Activated CD4-positive, alpha-beta T cell treated with anti-CD3 and anti-CD28 coated beads, Interleukin-2, amount 10 ng/mL, durations not matched to agents 24 days and 14 days (primary cell): ENCODE measurements around the gene CUX1. TPM values are rescaled to one million over a fixed set of nuclear protein-coding genes. Genes with fewer than 3 reads are reported as not detected.
"Not testable (repeated sequence)": the region's sequence is repeated elsewhere in the genome, so short reads cannot be mapped to it uniquely, and the experiment has no call there.

Experiments
- DNase-seq: peaks from one replicate; pipeline ENCODE4 v3.0.0; 2022
- H3K27ac Mint-ChIP-seq: one replicate; pipeline ENCODE4 v1.8.0; 2022; ENCODE audit warnings: mild to moderate bottlenecking, mixed read lengths
- H3K27me3 Mint-ChIP-seq: one replicate; pipeline ENCODE4 v1.8.0; 2022; ENCODE audit warnings: mixed read lengths
- H3K36me3 Mint-ChIP-seq: one replicate; pipeline ENCODE4 v1.8.0; 2022; ENCODE audit warnings: low read depth, mild to moderate bottlenecking, mixed read lengths
- H3K4me1 Mint-ChIP-seq: one replicate; pipeline ENCODE4 v1.8.0; 2021; ENCODE audit warnings: mixed read lengths
- H3K4me3 Mint-ChIP-seq: one replicate; pipeline ENCODE4 v1.8.0; 2022; ENCODE audit warnings: mild to moderate bottlenecking, moderate library complexity, mixed read lengths
- H3K9me3 Mint-ChIP-seq: one replicate; pipeline ENCODE4 v1.8.0; 2021; ENCODE audit warnings: mixed read lengths
- intact Hi-C: fragments of 100-400 bp; cut with micrococcal nuclease; formaldehyde crosslinking; loops from one replicate; pipeline ENCODE4 v1.15.1; 2023
- total RNA-seq: library from RNA; stranded (reverse); gene quantifications from 2 replicates; pipeline ENCODE4 v1.2.3, GENCODE V29; 2022

Gene CUX1
- total RNA-seq, 1 donor from 2014 or later, result 31.5 TPM

GRCh38 chr7:102169651-102170392 lies 352.4 kb downstream of the CUX1 start:
- intact Hi-C loops, result no loop called here
- Mint-ChIP-seq H3K4me3 (no peak overlapping the region), H3K27ac (no peak overlapping the region), H3K9me3 (no peaks in the 10 kb centered on the region), H3K4me1 (no peaks in the 10 kb centered on the region), H3K27me3 (no peaks in the 10 kb centered on the region), H3K36me3 (no peaks in the 10 kb centered on the region)
- no peak for DNase-seq

- intact Hi-C loops, result no loop called here
- no peak overlapping the region for H3K4me3 Mint-ChIP-seq
- no peaks in the 10 kb centered on the region for H3K27me3 Mint-ChIP-seq
- DNase-seq, result no peak
- H3K36me3 Mint-ChIP-seq, result no peaks in the 10 kb centered on the region
- no peaks in the 10 kb centered on the region for H3K9me3 Mint-ChIP-seq
- no peaks in the 10 kb centered on the region for H3K4me1 Mint-ChIP-seq
- H3K27ac Mint-ChIP-seq, result no peak overlapping the region
These were observed 353.1 kb downstream of the CUX1 start for GRCh38 chr7:102170393-102170970.

- H3K27me3 Mint-ChIP-seq, result no peaks in the 10 kb centered on the region
- H3K36me3 Mint-ChIP-seq, result no peaks in the 10 kb centered on the region
- intact Hi-C loops, result no loop called here
- H3K4me3 Mint-ChIP-seq, result no peak overlapping the region
- H3K27ac Mint-ChIP-seq, result no peak overlapping the region
- no peaks in the 10 kb centered on the region for H3K9me3 Mint-ChIP-seq
- H3K4me1 Mint-ChIP-seq, result no peaks in the 10 kb centered on the region
- DNase-seq, result no peak
These were observed 356.2 kb downstream of the CUX1 start for GRCh38 chr7:102173669-102174068.

- no peak for DNase-seq
- intact Hi-C loops, result no loop called here
- no peak overlapping the region for H3K4me3 Mint-ChIP-seq
- H3K9me3 Mint-ChIP-seq, result no peaks in the 10 kb centered on the region
- H3K36me3 Mint-ChIP-seq, result peaks cover under 1% of the 10 kb centered on the region
- no peak overlapping the region for H3K27ac Mint-ChIP-seq
- H3K4me1 Mint-ChIP-seq, result no peaks in the 10 kb centered on the region
- H3K27me3 Mint-ChIP-seq, result no peaks in the 10 kb centered on the region
These were observed 358.2 kb downstream of the CUX1 start for GRCh38 chr7:102175423-102176170.

- Mint-ChIP-seq H3K9me3 (no peaks in the 10 kb centered on the region), H3K4me1 (no peaks in the 10 kb centered on the region), H3K36me3 (peaks cover 2% of the 10 kb centered on the region), H3K27ac (no peak overlapping the region), H3K27me3 (no peaks in the 10 kb centered on the region), H3K4me3 (no peak overlapping the region)
- intact Hi-C loops, result no loop called here
- DNase-seq, result no peak
These were observed 361.0 kb downstream of the CUX1 start for GRCh38 chr7:102178410-102178809.

- Mint-ChIP-seq H3K9me3 (no peaks in the 10 kb centered on the region), H3K36me3 (peaks cover 2% of the 10 kb centered on the region), H3K4me1 (no peaks in the 10 kb centered on the region), H3K4me3 (no peak overlapping the region), H3K27me3 (no peaks in the 10 kb centered on the region), H3K27ac (no peak overlapping the region)
- DNase-seq, result no peak
- intact Hi-C loops, result no loop called here
These were observed 363.3 kb downstream of the CUX1 start for GRCh38 chr7:102180727-102181126.

GRCh38 chr7:102181517-102181916 lies 364.1 kb downstream of the CUX1 start:
- H3K36me3 Mint-ChIP-seq, result peaks cover 2% of the 10 kb centered on the region
- H3K27ac Mint-ChIP-seq, result no peak overlapping the region
- DNase-seq, result no peak
- no peaks in the 10 kb centered on the region for H3K4me1 Mint-ChIP-seq
- H3K4me3 Mint-ChIP-seq, result no peak overlapping the region
- H3K9me3 Mint-ChIP-seq, result no peaks in the 10 kb centered on the region
- intact Hi-C loops, result no loop called here
- no peaks in the 10 kb centered on the region for H3K27me3 Mint-ChIP-seq

- Mint-ChIP-seq H3K27ac (no peak overlapping the region), H3K4me1 (no peaks in the 10 kb centered on the region), H3K4me3 (no peak overlapping the region), H3K27me3 (no peaks in the 10 kb centered on the region), H3K36me3 (peaks cover 3% of the 10 kb centered on the region), H3K9me3 (no peaks in the 10 kb centered on the region)
- no peak for DNase-seq
- intact Hi-C loops, result no loop called here
These were observed 364.6 kb downstream of the CUX1 start for GRCh38 chr7:102182016-102182415.

- H3K27ac Mint-ChIP-seq, H3K4me3 Mint-ChIP-seq, H3K27me3 Mint-ChIP-seq, DNase-seq, H3K4me1 Mint-ChIP-seq, H3K9me3 Mint-ChIP-seq, H3K36me3 Mint-ChIP-seq, intact Hi-C loops: not testable (repeated sequence)
These were observed 366.4 kb downstream of the CUX1 start for GRCh38 chr7:102183848-102184247.

GRCh38 chr7:102184303-102184702 lies 366.9 kb downstream of the CUX1 start:
- Mint-ChIP-seq H3K27ac (no peak overlapping the region), H3K9me3 (no peaks in the 10 kb centered on the region), H3K27me3 (no peaks in the 10 kb centered on the region), H3K4me1 (peaks cover 2% of the 10 kb centered on the region), H3K36me3 (peaks cover 3% of the 10 kb centered on the region), H3K4me3 (no peak overlapping the region)
- intact Hi-C loops, result no loop called here
- no peak for DNase-seq

- intact Hi-C loops, result no loop called here
- H3K27me3 Mint-ChIP-seq, result no peaks in the 10 kb centered on the region
- H3K27ac Mint-ChIP-seq, result no peak overlapping the region
These were observed 368.4 kb downstream of the CUX1 start for GRCh38 chr7:102185796-102186195.

GRCh38 chr7:102186306-102186705 lies 368.9 kb downstream of the CUX1 start:
- intact Hi-C loops, result no loop called here
- Mint-ChIP-seq H3K36me3 (peaks cover 1% of the 10 kb centered on the region), H3K27me3 (no peaks in the 10 kb centered on the region), H3K4me3 (no peak overlapping the region), H3K4me1 (peaks cover 2% of the 10 kb centered on the region), H3K9me3 (no peaks in the 10 kb centered on the region), H3K27ac (no peak overlapping the region)
- DNase-seq, result no peak

More at GRCh38 chr7:102185796-102186195, 368.4 kb downstream of the CUX1 start:
- H3K9me3 Mint-ChIP-seq, result no peaks in the 10 kb centered on the region
- peaks cover 1% of the 10 kb centered on the region for H3K36me3 Mint-ChIP-seq
- H3K4me1 Mint-ChIP-seq, result peaks cover 2% of the 10 kb centered on the region
- no peak for DNase-seq
- H3K4me3 Mint-ChIP-seq, result no peak overlapping the region

GRCh38 chr7:102188746-102189145 lies 371.3 kb downstream of the CUX1 start:
- Mint-ChIP-seq H3K27me3 (no peaks in the 10 kb centered on the region), H3K4me3 (no peak overlapping the region), H3K4me1 (peaks cover 2% of the 10 kb centered on the region), H3K27ac (no peak overlapping the region), H3K9me3 (no peaks in the 10 kb centered on the region), H3K36me3 (peaks cover 1% of the 10 kb centered on the region)
- no peak for DNase-seq
- intact Hi-C loops, result no loop called here

- no peak for DNase-seq
- Mint-ChIP-seq H3K27me3 (no peaks in the 10 kb centered on the region), H3K4me3 (no peak overlapping the region), H3K9me3 (no peaks in the 10 kb centered on the region), H3K36me3 (peaks cover 1% of the 10 kb centered on the region), H3K4me1 (peaks cover 2% of the 10 kb centered on the region), H3K27ac (no peak overlapping the region)
- intact Hi-C loops, result no loop called here
These were observed 372.3 kb downstream of the CUX1 start for GRCh38 chr7:102189756-102190155.
